ES-I3 (cell line): ENCODE measurements around the gene FBN2.
"Not testable (repeated sequence)": the region's sequence is repeated elsewhere in the genome, so short reads cannot be mapped to it uniquely, and the experiment has no call there.

ENCODE experiments used
- H3K36me3 ChIP-seq: 2 replicates; pipeline ENCODE4 v1.6.1; 2013; ENCODE audit warnings: mild to moderate bottlenecking, low read length, control low read depth, moderate library complexity; ENCODE audit not compliant: insufficient read depth
- H3K4me1 ChIP-seq: 2 replicates; pipeline ENCODE4 v1.6.1; 2013; ENCODE audit warnings: mild to moderate bottlenecking, control low read depth, low read length; ENCODE audit not compliant: insufficient read depth
- H3K9ac ChIP-seq: 2 replicates; pipeline ENCODE4 v1.6.1; 2013; ENCODE audit warnings: low read depth, mild to moderate bottlenecking, low read length, moderate library complexity
- H3K9me3 ChIP-seq: 2 replicates; pipeline ENCODE4 v1.6.1; 2013; ENCODE audit warnings: mild to moderate bottlenecking, low read length, moderate library complexity; ENCODE audit not compliant: control insufficient read depth, insufficient read depth

Gene FBN2

DNA sequence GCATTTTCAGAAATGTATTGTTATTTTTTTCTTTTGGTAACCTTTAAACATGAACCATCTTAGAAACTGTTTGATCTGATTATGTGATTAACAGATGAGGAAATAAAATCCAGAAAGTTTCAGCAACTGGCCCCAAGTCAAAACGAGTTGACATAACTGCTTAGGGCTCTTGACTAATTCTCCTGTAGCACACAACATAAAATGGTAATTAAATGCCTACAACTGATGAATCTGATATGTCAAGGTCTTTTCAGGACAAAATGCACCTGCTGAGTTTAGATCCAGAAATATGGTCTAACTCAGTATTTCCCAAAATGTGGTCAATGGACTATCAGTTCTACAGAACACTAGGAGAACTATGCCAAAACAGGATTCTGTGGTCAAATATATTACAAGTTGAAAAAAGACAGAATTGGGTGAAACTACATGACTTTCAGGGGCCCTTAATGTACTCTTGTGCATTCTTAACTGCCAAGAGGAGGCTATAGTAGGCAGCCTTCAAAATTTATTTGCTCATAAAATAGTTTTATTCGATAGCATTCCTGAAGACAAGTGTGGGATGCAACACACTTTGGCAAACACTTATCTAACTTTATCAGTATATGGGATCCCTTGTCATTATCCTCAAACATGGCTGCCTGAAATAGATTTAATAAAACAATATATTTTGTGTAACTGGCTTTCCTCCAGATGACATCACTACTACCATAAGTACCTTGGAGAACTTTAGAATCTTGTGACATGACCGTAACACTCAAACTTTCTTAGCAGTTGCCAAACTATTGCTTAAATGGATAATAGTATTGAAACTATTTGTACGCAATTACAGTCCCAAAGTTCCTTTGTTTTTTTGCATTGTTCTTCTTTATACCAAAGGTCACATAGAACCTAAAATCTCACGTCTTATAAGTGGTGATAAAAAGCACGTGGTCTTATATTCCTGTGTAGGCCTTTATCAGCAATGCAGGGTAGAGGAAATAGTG is 59.4 kb downstream of the FBN2 start:
- no peaks in the 10 kb centered on the region for H3K36me3 ChIP-seq
- H3K9me3 ChIP-seq, result no peaks in the 10 kb centered on the region
- H3K9ac ChIP-seq, result no peak overlapping the region
- no peaks in the 10 kb centered on the region for H3K4me1 ChIP-seq

DNA sequence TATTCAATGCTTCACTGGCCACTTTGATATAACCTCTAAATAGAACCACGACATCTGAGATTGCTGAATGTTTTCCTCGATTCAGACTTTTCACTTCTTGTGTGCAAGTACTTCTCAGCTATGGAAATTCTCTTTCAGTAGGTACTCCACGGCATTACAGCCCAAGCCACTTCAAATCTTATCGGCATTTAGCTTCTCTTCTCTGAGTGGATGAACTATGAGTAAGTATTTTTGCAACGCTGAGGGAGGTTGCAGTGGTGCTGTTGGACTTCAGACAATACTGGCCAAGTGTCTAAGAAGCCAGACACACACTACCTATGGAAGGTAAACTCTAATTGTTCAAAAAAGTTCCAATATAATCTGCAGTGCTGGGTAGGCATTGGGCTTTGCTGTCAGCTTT is 60.1 kb downstream of the FBN2 start:
- Histone ChIP-seq H3K9ac (no peak overlapping the region), H3K4me1 (no peaks in the 10 kb centered on the region), H3K9me3 (no peaks in the 10 kb centered on the region), H3K36me3 (no peaks in the 10 kb centered on the region)

DNA sequence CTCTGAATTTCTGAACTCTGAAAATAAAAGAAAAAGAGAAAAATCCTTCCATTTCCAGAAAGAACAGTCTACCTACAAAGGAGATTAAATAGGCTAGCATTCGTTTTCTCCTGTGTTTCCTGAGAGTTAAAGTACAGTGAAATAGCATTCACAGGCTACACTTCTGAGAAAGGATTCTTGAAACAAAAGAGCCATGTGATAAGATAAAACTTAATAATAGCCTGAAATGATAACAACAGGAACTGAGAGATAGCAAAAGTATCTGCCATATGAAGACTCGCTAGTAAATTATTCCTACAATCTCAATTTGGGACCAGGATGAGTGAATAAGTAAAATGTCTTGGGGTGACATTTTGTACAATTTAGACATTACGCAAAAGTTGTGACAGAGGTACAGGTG is 62.4 kb downstream of the FBN2 start:
- H3K36me3 ChIP-seq, result no peaks in the 10 kb centered on the region
- H3K4me1 ChIP-seq, result no peaks in the 10 kb centered on the region
- no peaks in the 10 kb centered on the region for H3K9me3 ChIP-seq
- H3K9ac ChIP-seq, result no peak overlapping the region

- H3K9ac ChIP-seq, result no peak overlapping the region
Observed at GRCh38 chr5:128472919-128473318, 65.1 kb downstream of the FBN2 start.

DNA sequence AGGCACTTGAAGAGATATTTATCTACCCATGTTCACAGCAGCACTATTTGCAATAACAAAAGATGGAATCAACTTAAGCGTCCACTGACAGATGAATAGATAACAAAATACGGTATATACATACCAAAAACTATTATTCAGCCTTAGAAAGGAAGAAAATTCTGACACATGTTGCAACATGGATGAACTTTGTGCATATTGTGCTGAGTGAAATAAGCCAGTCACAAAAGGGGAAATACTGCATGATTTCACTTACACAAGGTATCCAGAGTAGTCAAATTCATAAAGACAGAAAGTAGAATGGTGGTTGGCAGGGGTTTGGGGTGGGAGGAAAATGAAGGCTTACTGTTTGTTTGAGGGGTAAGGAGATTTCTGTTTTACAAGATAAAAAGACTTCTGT is 66.0 kb downstream of the FBN2 start:
- no peaks in the 10 kb centered on the region for H3K36me3 ChIP-seq

More at GRCh38 chr5:128472919-128473318, 65.1 kb downstream of the FBN2 start:
- no peaks in the 10 kb centered on the region for H3K36me3 ChIP-seq
- no peaks in the 10 kb centered on the region for H3K4me1 ChIP-seq
- H3K9me3 ChIP-seq, result no peaks in the 10 kb centered on the region

GRCh38 chr5:128470663-128471062 is 67.4 kb downstream of the FBN2 start:
- Histone ChIP-seq H3K9ac (no peak overlapping the region), H3K9me3 (no peaks in the 10 kb centered on the region), H3K36me3 (no peaks in the 10 kb centered on the region), H3K4me1 (no peaks in the 10 kb centered on the region)

More for the DNA sequence above, 66.0 kb downstream of the FBN2 start:
- no peaks in the 10 kb centered on the region for H3K9me3 ChIP-seq
- no peak overlapping the region for H3K9ac ChIP-seq
- H3K4me1 ChIP-seq, result no peaks in the 10 kb centered on the region

DNA sequence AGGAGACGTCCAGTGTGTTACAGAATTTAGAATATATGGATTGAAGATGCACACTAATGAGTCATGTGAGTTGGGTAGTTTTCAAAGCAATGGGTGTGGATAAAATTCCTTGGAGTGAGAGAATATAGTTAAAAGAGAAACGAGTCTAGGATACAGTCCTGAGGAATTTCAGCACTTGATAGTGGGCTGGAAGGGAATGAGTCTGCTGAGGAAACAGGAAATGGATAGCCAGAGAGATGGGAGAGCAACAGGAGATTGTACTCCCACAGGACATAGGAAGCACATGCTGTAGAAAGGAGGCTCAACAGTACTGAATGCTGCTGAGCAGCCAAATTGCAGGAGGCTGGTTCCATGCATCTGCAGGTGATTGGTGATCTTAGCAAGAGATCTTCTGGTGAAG is 68.1 kb downstream of the FBN2 start:
- H3K4me1 ChIP-seq, result no peaks in the 10 kb centered on the region
- H3K9ac ChIP-seq, result no peak overlapping the region
- H3K36me3 ChIP-seq, result no peaks in the 10 kb centered on the region
- H3K9me3 ChIP-seq, result no peaks in the 10 kb centered on the region

GRCh38 chr5:128466980-128467379 is 71.1 kb downstream of the FBN2 start:
- H3K9me3 ChIP-seq, result no peaks in the 10 kb centered on the region
- H3K9ac ChIP-seq, result no peak overlapping the region
- H3K4me1 ChIP-seq, result no peaks in the 10 kb centered on the region
- H3K36me3 ChIP-seq, result no peaks in the 10 kb centered on the region

DNA sequence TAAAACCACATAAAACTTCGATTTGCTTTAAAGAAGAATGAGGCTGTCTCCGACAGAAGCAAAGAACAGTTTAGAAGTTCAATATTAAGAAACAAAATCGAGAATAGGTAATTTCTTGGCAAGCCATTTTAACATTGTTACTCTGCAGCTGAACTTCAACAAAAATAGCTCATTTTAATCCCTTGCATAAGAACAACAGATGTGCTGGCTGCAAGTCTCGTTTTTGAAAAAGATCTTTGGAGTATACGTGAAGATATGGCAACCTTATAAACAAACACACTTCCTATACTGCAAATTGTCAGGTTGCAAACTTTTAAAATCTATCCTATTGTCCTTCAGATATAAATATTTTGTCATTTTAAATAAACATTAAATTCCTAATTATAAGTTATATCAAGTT is 71.5 kb downstream of the FBN2 start:
- no peaks in the 10 kb centered on the region for H3K9me3 ChIP-seq

DNA sequence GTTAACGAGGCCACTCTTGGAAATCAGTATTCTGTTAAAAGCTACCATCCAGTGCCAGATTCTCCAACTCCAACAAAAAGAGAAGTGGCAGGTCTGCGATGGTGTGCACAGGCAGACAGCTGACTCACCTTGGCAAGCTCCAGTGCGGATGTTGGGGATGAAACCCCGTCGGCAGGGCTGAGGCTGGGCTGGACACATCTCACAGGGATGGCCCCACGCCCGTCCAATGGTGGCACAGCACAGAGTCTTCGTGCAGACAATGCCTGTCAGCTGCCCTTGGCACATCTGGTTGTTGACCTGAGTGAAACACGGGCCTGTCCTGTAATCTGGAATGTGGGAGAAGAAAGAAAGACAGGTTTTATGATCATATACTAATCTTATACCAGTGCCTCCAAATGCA is 73.4 kb downstream of the FBN2 start:
- no peaks in the 10 kb centered on the region for H3K4me1 ChIP-seq
- no peak overlapping the region for H3K9ac ChIP-seq
- H3K9me3 ChIP-seq, result no peaks in the 10 kb centered on the region
- H3K36me3 ChIP-seq, result no peaks in the 10 kb centered on the region

More for the DNA sequence above, 71.5 kb downstream of the FBN2 start:
- Histone ChIP-seq H3K36me3 (no peaks in the 10 kb centered on the region), H3K9ac (no peak overlapping the region), H3K4me1 (no peaks in the 10 kb centered on the region)

DNA sequence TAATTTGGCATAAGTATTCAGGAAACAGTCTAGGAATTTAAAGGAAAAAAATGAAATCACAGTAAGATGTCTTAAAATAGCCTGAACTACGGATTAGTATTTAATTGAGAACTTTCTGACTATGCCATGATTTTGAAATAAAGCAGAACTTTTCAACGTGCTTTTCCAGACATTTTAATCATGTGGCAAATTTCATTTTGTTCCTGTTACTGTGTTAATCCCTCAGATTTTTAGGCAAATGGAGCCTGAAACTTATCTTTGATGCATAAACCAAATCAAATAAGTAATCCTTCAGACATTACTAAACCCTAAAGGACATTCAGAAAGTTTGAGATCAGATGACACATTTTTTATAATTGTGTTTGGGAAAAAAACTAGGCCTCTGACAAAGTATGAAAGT is 75.7 kb downstream of the FBN2 start:
- H3K9me3 ChIP-seq, result no peaks in the 10 kb centered on the region
- no peaks in the 10 kb centered on the region for H3K36me3 ChIP-seq
- no peak overlapping the region for H3K9ac ChIP-seq
- H3K4me1 ChIP-seq, result no peaks in the 10 kb centered on the region

DNA sequence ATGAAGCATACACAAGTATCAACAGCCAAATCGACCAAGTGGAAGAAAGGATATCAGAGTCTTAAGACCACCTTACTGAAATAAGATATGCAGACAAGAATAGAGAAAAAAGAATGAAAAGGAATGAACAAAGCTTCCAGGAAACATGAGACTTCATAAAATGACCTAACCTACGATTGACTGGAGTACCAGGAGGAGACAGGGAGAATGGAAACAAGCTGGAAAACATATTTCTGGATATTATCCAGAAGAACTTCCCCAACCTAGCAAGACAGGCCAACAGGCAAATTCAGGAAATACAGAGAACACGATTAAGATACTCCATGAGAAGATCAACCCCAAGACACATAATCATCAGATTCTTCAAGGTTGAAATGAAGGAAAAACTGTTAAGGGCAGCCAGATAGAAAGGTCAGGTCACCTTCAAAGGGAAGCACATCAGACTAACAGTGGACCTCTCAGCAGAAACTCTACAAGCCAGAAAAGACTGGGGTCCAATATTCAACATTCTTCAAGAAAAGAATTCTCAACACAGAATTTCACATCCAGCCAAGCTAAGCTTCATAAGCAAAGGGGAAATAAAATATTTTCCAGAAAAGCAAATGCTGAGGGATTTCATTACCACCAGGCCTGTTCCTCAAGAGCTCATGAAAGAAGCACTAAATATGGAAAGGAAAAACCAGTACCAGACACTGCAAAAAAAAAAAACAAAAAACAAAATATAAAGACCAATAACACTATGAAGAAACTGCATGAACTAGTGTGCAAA is 80.7 kb downstream of the FBN2 start:
- H3K9ac ChIP-seq, H3K9me3 ChIP-seq, H3K36me3 ChIP-seq, H3K4me1 ChIP-seq: not testable (repeated sequence)

DNA sequence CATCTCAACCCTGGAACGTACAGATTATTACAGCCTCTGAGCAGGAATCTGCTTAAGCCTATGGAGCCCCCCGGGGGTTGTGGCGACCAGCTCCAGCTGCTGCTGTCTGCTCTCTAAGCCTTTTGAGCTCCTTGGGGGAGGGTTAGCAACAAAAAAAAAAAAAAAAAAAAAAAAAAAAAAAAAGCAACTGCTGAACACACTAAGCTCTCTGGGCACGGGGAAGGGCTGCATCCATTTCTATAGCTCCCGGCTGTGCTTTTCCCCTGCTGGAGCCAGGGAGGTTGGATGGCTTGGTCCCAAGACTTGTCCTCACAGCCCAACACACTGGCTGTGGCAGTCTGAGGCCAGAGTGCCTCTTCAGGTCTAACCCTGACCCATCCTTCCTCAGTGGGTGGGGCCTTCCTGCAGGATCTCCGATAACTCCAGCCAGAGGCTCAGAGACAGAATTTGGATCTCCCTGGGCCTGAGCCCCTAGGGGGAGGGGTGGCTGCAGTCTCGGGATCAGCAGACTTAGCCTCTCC is 82.1 kb downstream of the FBN2 start:
- H3K4me1 ChIP-seq, result no peaks in the 10 kb centered on the region
- H3K9ac ChIP-seq, result no peak overlapping the region
- no peaks in the 10 kb centered on the region for H3K36me3 ChIP-seq
- no peaks in the 10 kb centered on the region for H3K9me3 ChIP-seq

GRCh38 chr5:128453121-128453520 is 84.9 kb downstream of the FBN2 start:
- Histone ChIP-seq H3K36me3 (no peaks in the 10 kb centered on the region), H3K9me3 (no peaks in the 10 kb centered on the region), H3K4me1 (no peaks in the 10 kb centered on the region), H3K9ac (no peak overlapping the region)
